H1 (cell line): ENCODE data around the gene MBD3.

ENCODE experiments used
- CTCF ChIP-seq, 3 experiments: IDR thresholded peaks; 1 replicate in 2 of 3; 2 replicates in 1 of 3; pipeline versions ENCODE4 v1.5.1 to v1.6.1; 2011; ENCODE audit warnings: low read length in 3 of 3, mild to moderate bottlenecking in 3 of 3, inconsistent platforms in 2 of 3, low read depth in 1 of 3, moderate library complexity in 1 of 3; ENCODE audit not compliant: insufficient read depth in 1 of 3; ENCODE audit errors: control extremely low read depth in 1 of 3
- EGR1 ChIP-seq: IDR thresholded peaks from 2 replicates; pipeline ENCODE4 v1.6.1; 2011; ENCODE audit warnings: low read depth, low read length, borderline replicate concordance
- EP300 ChIP-seq, 2 experiments: IDR thresholded peaks; 1 replicate in 1 of 2; 2 replicates in 1 of 2; pipeline ENCODE4 v1.6.1; 2011 to 2012; ENCODE audit warnings: low read depth in 2 of 2, low read length in 2 of 2, mild to moderate bottlenecking in 2 of 2, borderline replicate concordance in 1 of 2, inconsistent platforms in 1 of 2, moderate library complexity in 1 of 2
- POLR2A ChIP-seq, 2 experiments: IDR thresholded peaks; 1 replicate in 1 of 2; 2 replicates in 1 of 2; pipeline ENCODE4 v1.6.1; 2011; ENCODE audit warnings: low read depth in 2 of 2, low read length in 2 of 2, mild to moderate bottlenecking in 2 of 2; ENCODE audit errors: control extremely low read depth in 1 of 2
- POLR2AphosphoS5 ChIP-seq: IDR thresholded peaks from 2 replicates; pipeline ENCODE4 v1.6.1; 2011; ENCODE audit warnings: low read depth, low read length
- RAD21 ChIP-seq, 2 experiments: IDR thresholded peaks in 1 of 2; conservative IDR thresholded peaks in 1 of 2; 2 replicates each; pipeline ENCODE4 v1.6.1; 2011; ENCODE audit warnings: low read depth in 2 of 2, low read length in 2 of 2, improper control_type of control experiment in 1 of 2, inconsistent platforms in 1 of 2, mild to moderate bottlenecking in 1 of 2, moderate library complexity in 1 of 2
- SIN3A ChIP-seq, 2 experiments: IDR thresholded peaks in 1 of 2; conservative IDR thresholded peaks in 1 of 2; 2 replicates each; pipeline ENCODE4 v1.6.1; 2011 to 2012; ENCODE audit warnings: low read length in 2 of 2, improper control_type of control experiment in 1 of 2, low read depth in 1 of 2, mild to moderate bottlenecking in 1 of 2
- SRF ChIP-seq: IDR thresholded peaks from 2 replicates; pipeline ENCODE4 v1.6.1; 2011; ENCODE audit warnings: mild to moderate bottlenecking, low read depth, low read length, moderate library complexity
- TCF12 ChIP-seq: IDR thresholded peaks from 2 replicates; pipeline ENCODE4 v1.6.1; 2011; ENCODE audit warnings: low read depth, mild to moderate bottlenecking, low read length
- TEAD4 ChIP-seq: IDR thresholded peaks from 2 replicates; pipeline ENCODE4 v1.6.1; 2012; ENCODE audit warnings: low read depth, low read length, inconsistent platforms, mixed read lengths
- YY1 ChIP-seq: IDR thresholded peaks from 2 replicates; pipeline ENCODE4 v1.6.1; 2011; ENCODE audit warnings: low read depth, mild to moderate bottlenecking, low read length
- ZNF274 ChIP-seq: IDR thresholded peaks from 2 replicates; pipeline ENCODE4 v1.7.0; 2012; ENCODE audit warnings: low read length, borderline replicate concordance; ENCODE audit errors: extremely low read depth
- TF ChIP-seq, protein P1 (sequence below): IDR thresholded peaks from 2 replicates; pipeline ENCODE4 v1.6.1; 2012; ENCODE audit warnings: inconsistent platforms

DNA sequence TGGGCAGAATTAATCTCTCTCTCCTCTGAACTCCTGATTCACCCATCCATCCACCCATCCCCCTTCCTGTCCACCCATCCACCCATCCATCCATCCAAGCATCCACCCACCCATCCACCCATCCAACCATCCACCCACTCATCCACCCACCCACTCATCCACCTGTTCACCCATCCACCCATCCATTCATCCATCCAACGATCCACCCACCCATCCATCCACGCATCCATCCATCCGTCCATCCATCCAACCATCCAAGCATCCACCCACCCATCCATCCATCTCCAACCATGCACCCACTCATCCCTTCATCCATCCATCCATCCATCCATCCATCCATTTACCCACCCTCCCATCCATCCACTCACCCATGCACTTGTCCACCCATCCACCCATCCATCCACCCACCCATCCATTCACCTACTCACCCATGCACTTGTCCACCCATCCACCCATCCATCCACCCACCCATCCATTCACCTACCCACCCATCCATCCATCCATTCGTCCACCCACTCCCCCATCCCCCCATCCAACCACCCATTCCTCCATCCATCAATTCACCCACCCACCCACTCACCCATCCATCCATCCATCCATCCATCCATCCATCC lies 43.2 kb downstream of the MBD3 start:
- TF ChIP-seq CTCF (IDR thresholded peaks at IDR 0.05; ENCODE audit: control extremely low read depth in 1 of 3, insufficient read depth in 1 of 3, low read depth in 1 of 3, low read length in 3 of 3) = no peak
- TF ChIP-seq SIN3A (conservative IDR thresholded peaks at IDR 0.05 in 1 of 2, IDR thresholded peaks at IDR 0.05 in 1 of 2; ENCODE audit: low read depth in 1 of 2, low read length in 2 of 2) = no peak
- TF ChIP-seq POLR2A (IDR thresholded peaks at IDR 0.05; ENCODE audit: control extremely low read depth in 1 of 2, low read depth in 2 of 2, low read length in 2 of 2) = no peak
- TF ChIP-seq POLR2AphosphoS5 = no peak
- TF ChIP-seq, protein P1, sequence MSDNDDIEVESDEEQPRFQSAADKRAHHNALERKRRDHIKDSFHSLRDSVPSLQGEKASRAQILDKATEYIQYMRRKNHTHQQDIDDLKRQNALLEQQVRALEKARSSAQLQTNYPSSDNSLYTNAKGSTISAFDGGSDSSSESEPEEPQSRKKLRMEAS = no peak
- TF ChIP-seq SRF = no peak
- no peak for TF ChIP-seq ZNF274
- TF ChIP-seq EP300 (IDR thresholded peaks at IDR 0.05; ENCODE audit: borderline replicate concordance in 1 of 2, low read depth in 2 of 2, low read length in 2 of 2) = no peak
- TF ChIP-seq YY1 = no peak
- TF ChIP-seq EGR1 = no peak
- TF ChIP-seq TCF12 = no peak
- no peak for TF ChIP-seq RAD21 (IDR thresholded peaks at IDR 0.05 in 1 of 2, conservative IDR thresholded peaks at IDR 0.05 in 1 of 2; ENCODE audit: low read depth in 2 of 2, low read length in 2 of 2)
- no peak for TF ChIP-seq TEAD4
